Activated T-helper 2 cell treated with anti-CD3 and anti-CD28 coated beads, Interferon-gamma antibody, Interleukin-2, Interleukin-4, amounts not matched to agents 10 μg/mL and 5 μg/mL and 100 μg/mL, durations not matched to agents 14 hours and 24 hours and 36 hours (primary cell): ENCODE results near the gene LYRM4. TPM values are rescaled to one million over a fixed set of nuclear protein-coding genes. Genes with fewer than 3 reads are reported as not detected.

ENCODE experiments used
- DNase-seq: peaks from one replicate; pipeline ENCODE4 v3.0.0; 2021; ENCODE audit warnings: low spot score
- H3K27ac Mint-ChIP-seq: one replicate; pipeline ENCODE4 v1.8.0; 2021; ENCODE audit warnings: mixed read lengths
- H3K27me3 Mint-ChIP-seq: one replicate; pipeline ENCODE4 v1.8.0; 2021; ENCODE audit warnings: low read depth, mixed read lengths
- H3K36me3 Mint-ChIP-seq: one replicate; pipeline ENCODE4 v1.8.0; 2021; ENCODE audit warnings: low read depth, mixed read lengths
- H3K4me1 Mint-ChIP-seq: one replicate; pipeline ENCODE4 v1.8.0; 2021; ENCODE audit warnings: low read depth, mixed read lengths
- H3K4me3 Mint-ChIP-seq: one replicate; pipeline ENCODE4 v1.8.0; 2021; ENCODE audit warnings: low read depth, mild to moderate bottlenecking, moderate library complexity, mixed read lengths
- H3K9me3 Mint-ChIP-seq: one replicate; pipeline ENCODE4 v1.8.0; 2021; ENCODE audit warnings: mixed read lengths
- intact Hi-C: fragments of 100-400 bp; cut with micrococcal nuclease; formaldehyde crosslinking; loops from one replicate; pipeline ENCODE4 v1.15.1; 2023
- total RNA-seq: library from RNA; stranded (reverse); gene quantifications from 2 replicates; pipeline ENCODE4 v1.2.3, GENCODE V29; 2022

LYRM4 gene
- total RNA-seq, 1 donor from 2014 or later = 48.6 TPM

- no peak overlapping the region for H3K4me3 Mint-ChIP-seq
- no peaks in the 10 kb centered on the region for H3K9me3 Mint-ChIP-seq
- H3K27ac Mint-ChIP-seq = no peak overlapping the region
- intact Hi-C loops = no loop called here
- H3K36me3 Mint-ChIP-seq = no peaks in the 10 kb centered on the region
- no peak for DNase-seq
- H3K4me1 Mint-ChIP-seq = no peaks in the 10 kb centered on the region
- no peaks in the 10 kb centered on the region for H3K27me3 Mint-ChIP-seq
Observed at GRCh38 chr6:5153186-5153585, 107.6 kb downstream of the LYRM4 start.

- no peaks in the 10 kb centered on the region for H3K9me3 Mint-ChIP-seq
- H3K4me1 Mint-ChIP-seq = no peaks in the 10 kb centered on the region
- intact Hi-C loops = no loop called here
- no peak for DNase-seq
- H3K27ac Mint-ChIP-seq = no peak overlapping the region
- no peaks in the 10 kb centered on the region for H3K27me3 Mint-ChIP-seq
- H3K4me3 Mint-ChIP-seq = no peak overlapping the region
- H3K36me3 Mint-ChIP-seq = no peaks in the 10 kb centered on the region
Observed at GRCh38 chr6:5152460-5152859, 108.3 kb downstream of the LYRM4 start.

GRCh38 chr6:5151955-5152401, 108.8 kb downstream of the LYRM4 start:
- intact Hi-C loops = no loop called here
- no peaks in the 10 kb centered on the region for H3K4me1 Mint-ChIP-seq
- H3K4me3 Mint-ChIP-seq = no peak overlapping the region
- no peak overlapping the region for H3K27ac Mint-ChIP-seq
- H3K27me3 Mint-ChIP-seq = no peaks in the 10 kb centered on the region
- H3K36me3 Mint-ChIP-seq = no peaks in the 10 kb centered on the region
- H3K9me3 Mint-ChIP-seq = no peaks in the 10 kb centered on the region
- no peak for DNase-seq

- Mint-ChIP-seq H3K36me3 (no peaks in the 10 kb centered on the region), H3K9me3 (no peaks in the 10 kb centered on the region), H3K4me3 (no peak overlapping the region), H3K27me3 (no peaks in the 10 kb centered on the region), H3K4me1 (no peaks in the 10 kb centered on the region), H3K27ac (no peak overlapping the region)
- intact Hi-C loops = no loop called here
- no peak for DNase-seq
Observed at GRCh38 chr6:5151360-5151954, 109.3 kb downstream of the LYRM4 start.

GRCh38 chr6:5150551-5151075, 110.1 kb downstream of the LYRM4 start:
- H3K9me3 Mint-ChIP-seq = no peaks in the 10 kb centered on the region
- no peak overlapping the region for H3K4me3 Mint-ChIP-seq
- H3K27me3 Mint-ChIP-seq = no peaks in the 10 kb centered on the region
- no peaks in the 10 kb centered on the region for H3K36me3 Mint-ChIP-seq
- no peaks in the 10 kb centered on the region for H3K4me1 Mint-ChIP-seq
- DNase-seq = no peak
- no peak overlapping the region for H3K27ac Mint-ChIP-seq
- intact Hi-C loops = no loop called here

- DNase-seq = no peak
- no peak overlapping the region for H3K27ac Mint-ChIP-seq
- H3K9me3 Mint-ChIP-seq = no peaks in the 10 kb centered on the region
- no peaks in the 10 kb centered on the region for H3K36me3 Mint-ChIP-seq
- no peaks in the 10 kb centered on the region for H3K27me3 Mint-ChIP-seq
- intact Hi-C loops = loop anchor here (10.0 kb wide), 1 partner anchor 65 kb away; no protein-coding TSS in a partner anchor
- no peaks in the 10 kb centered on the region for H3K4me1 Mint-ChIP-seq
- H3K4me3 Mint-ChIP-seq = no peak overlapping the region
Observed at GRCh38 chr6:5149891-5150290, 110.9 kb downstream of the LYRM4 start.

- Mint-ChIP-seq H3K27ac (no peak overlapping the region), H3K27me3 (no peaks in the 10 kb centered on the region), H3K9me3 (no peaks in the 10 kb centered on the region), H3K36me3 (no peaks in the 10 kb centered on the region), H3K4me3 (no peak overlapping the region), H3K4me1 (no peaks in the 10 kb centered on the region)
- DNase-seq = no peak
- intact Hi-C loops = loop anchor here (10.0 kb wide), 1 partner anchor 66 kb away; no protein-coding TSS in a partner anchor
Observed at GRCh38 chr6:5149159-5149704, 111.5 kb downstream of the LYRM4 start.

- intact Hi-C loops = loop anchor here (10.0 kb wide), 1 partner anchor 68 kb away; no protein-coding TSS in a partner anchor
- Mint-ChIP-seq H3K27me3 (no peaks in the 10 kb centered on the region), H3K4me1 (no peaks in the 10 kb centered on the region), H3K4me3 (no peak overlapping the region), H3K9me3 (no peaks in the 10 kb centered on the region), H3K27ac (no peak overlapping the region), H3K36me3 (no peaks in the 10 kb centered on the region)
- no peak for DNase-seq
Observed at GRCh38 chr6:5146398-5146797, 114.4 kb downstream of the LYRM4 start.

GRCh38 chr6:5143634-5144311, 117.0 kb downstream of the LYRM4 start:
- H3K9me3 Mint-ChIP-seq = no peaks in the 10 kb centered on the region
- no peak overlapping the region for H3K27ac Mint-ChIP-seq
- peak; percentile 62 for DNase-seq

GRCh38 chr6:5142915-5143314, 117.8 kb downstream of the LYRM4 start:
- H3K27me3 Mint-ChIP-seq = no peaks in the 10 kb centered on the region
- no peak overlapping the region for H3K27ac Mint-ChIP-seq
- intact Hi-C loops = loop anchor here (1.0 to 10.0 kb wide), 5 partner anchors 72 to 259 kb away; partner anchors contain the start of genes FARS2 and LYRM4
- no peak for DNase-seq
- no peaks in the 10 kb centered on the region for H3K9me3 Mint-ChIP-seq
- H3K36me3 Mint-ChIP-seq = no peaks in the 10 kb centered on the region
- H3K4me1 Mint-ChIP-seq = peaks cover 3% of the 10 kb centered on the region
- no peak overlapping the region for H3K4me3 Mint-ChIP-seq

More at GRCh38 chr6:5143634-5144311, 117.0 kb downstream of the LYRM4 start:
- H3K4me3 Mint-ChIP-seq = no peak overlapping the region
- H3K36me3 Mint-ChIP-seq = no peaks in the 10 kb centered on the region
- intact Hi-C loops = loop anchor here (1.0 to 10.0 kb wide), 5 partner anchors 71 to 259 kb away; partner anchors contain the start of genes FARS2 and LYRM4
- H3K27me3 Mint-ChIP-seq = no peaks in the 10 kb centered on the region
- peaks cover 3% of the 10 kb centered on the region for H3K4me1 Mint-ChIP-seq

- peaks cover 3% of the 10 kb centered on the region for H3K4me1 Mint-ChIP-seq
- H3K27me3 Mint-ChIP-seq = no peaks in the 10 kb centered on the region
- H3K4me3 Mint-ChIP-seq = no peak overlapping the region
- no peak for DNase-seq
- no peaks in the 10 kb centered on the region for H3K9me3 Mint-ChIP-seq
- intact Hi-C loops = loop anchor here (5.0 to 10.0 kb wide), 2 partner anchors 73 to 120 kb away; partner anchors contain the start of genes FARS2 and LYRM4
- no peaks in the 10 kb centered on the region for H3K36me3 Mint-ChIP-seq
- no peak overlapping the region for H3K27ac Mint-ChIP-seq
Observed at GRCh38 chr6:5142131-5142530, 118.6 kb downstream of the LYRM4 start.

- H3K9me3 Mint-ChIP-seq = no peaks in the 10 kb centered on the region
- H3K4me3 Mint-ChIP-seq = no peak overlapping the region
- H3K27me3 Mint-ChIP-seq = no peaks in the 10 kb centered on the region
- no peak overlapping the region for H3K27ac Mint-ChIP-seq
- intact Hi-C loops = loop anchor here (5.0 to 10.0 kb wide), 2 partner anchors 74 to 121 kb away; partner anchors contain the start of genes FARS2 and LYRM4
- H3K4me1 Mint-ChIP-seq = peaks cover 3% of the 10 kb centered on the region
- DNase-seq = no peak
- H3K36me3 Mint-ChIP-seq = no peaks in the 10 kb centered on the region
Observed at GRCh38 chr6:5141046-5141445, 119.7 kb downstream of the LYRM4 start.
